DOHH2 (cell line): ENCODE measurements around the gene FOXA3.

Experiments used
- EZH2phosphoT487 ChIP-seq: fragments of 200-600 bp; sonication (generic); IDR thresholded peaks from 2 replicates; pipeline ENCODE4 v1.6.1; 2017; ENCODE audit warnings: borderline replicate concordance, mild to moderate bottlenecking, antibody characterized with exemption, low read length, moderate library complexity, mixed read lengths
- TF ChIP-seq, protein P1 (sequence below): fragments of 200-600 bp; sonication (generic); IDR thresholded peaks from one replicate; pipeline ENCODE4 v1.5.1; 2014; ENCODE audit warnings: antibody characterized with exemption, mild to moderate bottlenecking, low read depth, low read length; ENCODE audit not compliant: poor library complexity, severe bottlenecking

DNA sequence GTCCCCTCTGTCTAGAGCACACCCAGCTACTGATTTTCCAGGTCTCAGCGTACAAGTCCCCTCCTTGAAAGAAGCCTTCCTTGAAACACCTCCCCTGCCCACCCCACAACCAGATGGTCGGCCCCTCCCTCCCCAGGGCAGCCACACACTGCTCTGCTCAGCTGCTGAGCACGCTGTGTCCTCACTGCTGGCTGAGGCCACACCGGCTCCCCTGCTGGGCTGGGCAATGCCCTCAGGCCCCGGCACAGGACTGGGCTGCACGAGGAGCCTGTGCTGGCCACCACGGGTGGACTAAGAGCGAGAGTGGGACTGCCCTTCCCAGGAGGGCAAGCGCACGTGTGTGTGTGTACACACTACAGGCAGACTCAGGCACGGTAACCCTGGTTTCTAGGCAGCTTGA, 37.2 kb upstream of the FOXA3 start:
- TF ChIP-seq, protein P1, sequence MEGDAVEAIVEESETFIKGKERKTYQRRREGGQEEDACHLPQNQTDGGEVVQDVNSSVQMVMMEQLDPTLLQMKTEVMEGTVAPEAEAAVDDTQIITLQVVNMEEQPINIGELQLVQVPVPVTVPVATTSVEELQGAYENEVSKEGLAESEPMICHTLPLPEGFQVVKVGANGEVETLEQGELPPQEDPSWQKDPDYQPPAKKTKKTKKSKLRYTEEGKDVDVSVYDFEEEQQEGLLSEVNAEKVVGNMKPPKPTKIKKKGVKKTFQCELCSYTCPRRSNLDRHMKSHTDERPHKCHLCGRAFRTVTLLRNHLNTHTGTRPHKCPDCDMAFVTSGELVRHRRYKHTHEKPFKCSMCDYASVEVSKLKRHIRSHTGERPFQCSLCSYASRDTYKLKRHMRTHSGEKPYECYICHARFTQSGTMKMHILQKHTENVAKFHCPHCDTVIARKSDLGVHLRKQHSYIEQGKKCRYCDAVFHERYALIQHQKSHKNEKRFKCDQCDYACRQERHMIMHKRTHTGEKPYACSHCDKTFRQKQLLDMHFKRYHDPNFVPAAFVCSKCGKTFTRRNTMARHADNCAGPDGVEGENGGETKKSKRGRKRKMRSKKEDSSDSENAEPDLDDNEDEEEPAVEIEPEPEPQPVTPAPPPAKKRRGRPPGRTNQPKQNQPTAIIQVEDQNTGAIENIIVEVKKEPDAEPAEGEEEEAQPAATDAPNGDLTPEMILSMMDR: no peak
- no peak for TF ChIP-seq EZH2phosphoT487
